HEK293 (cell line): ENCODE measurements around the gene TTLL9.

ENCODE experiments used
- CTCF ChIA-PET: fragments of 350-600 bp; formaldehyde crosslinking; extraction: SDS; loops from one replicate; lab custom pipeline; 2021; ENCODE audit warnings: antibody characterized with exemption; lab: Yijun Ruan, JAX
- POLR2A ChIA-PET: fragments of 300-600 bp; formaldehyde crosslinking; extraction: SDS; loops from one replicate; lab custom pipeline; 2020; ENCODE audit warnings: antibody characterized with exemption, inconsistent platforms; lab: Yijun Ruan, JAX
- H3K27ac ChIP-seq: fragments of 200-500 bp; sonication (Bioruptor generic); 2 replicates; pipeline ENCODE4 v1.5.1; 2014; ENCODE audit warnings: low read depth, low read length, control low read depth, inconsistent platforms; ENCODE audit errors: extremely low read depth
- H3K36me3 ChIP-seq, 2 experiments: fragments of 200-500 bp in 1 of 2; sonication (Bioruptor generic) in 1 of 2; 1 replicate in 1 of 2; 2 replicates in 1 of 2; pipeline ENCODE4 v1.5.1; 2014 to 2017; ENCODE audit warnings: inconsistent platforms in 2 of 2, low read length in 2 of 2; ENCODE audit not compliant: control insufficient read depth in 2 of 2, insufficient read depth in 1 of 2
- H3K4me1 ChIP-seq: fragments of 200-500 bp; sonication (Bioruptor generic); 2 replicates; pipeline ENCODE4 v1.5.1; 2014; ENCODE audit warnings: mild to moderate bottlenecking, low read length, inconsistent platforms; ENCODE audit not compliant: control insufficient read depth, insufficient read depth
- H3K4me3 ChIP-seq: 2 replicates; pipeline ENCODE4 v1.5.1; 2011; ENCODE audit warnings: low read depth, mild to moderate bottlenecking, control low read depth, low read length, moderate library complexity
- H3K9me3 ChIP-seq: fragments of 200-500 bp; sonication (Bioruptor generic); 2 replicates; pipeline ENCODE4 v1.5.1; 2014; ENCODE audit warnings: low read depth, low read length, inconsistent platforms; ENCODE audit not compliant: control insufficient read depth, insufficient read depth
- SCRT1 ChIP-seq: fragments of 450-650 bp; formaldehyde crosslinking; IDR thresholded peaks from 2 replicates; pipeline ENCODE4 v1.5.1; 2016; ENCODE audit warnings: missing biosample characterization, missing genetic modification characterization, borderline replicate concordance
- SETDB1 ChIP-seq: IDR thresholded peaks from one replicate; pipeline ENCODE4 v1.6.1; 2017; ENCODE audit warnings: mild to moderate bottlenecking, low read length, moderate library complexity, mixed read lengths; ENCODE audit not compliant: insufficient read length
- SP7 ChIP-seq: fragments of 450-650 bp; formaldehyde crosslinking; IDR thresholded peaks from 2 replicates; pipeline ENCODE4 v1.5.1; 2016; ENCODE audit warnings: missing biosample characterization, missing genetic modification characterization
- ZBTB48 ChIP-seq: fragments of 450-650 bp; formaldehyde crosslinking; IDR thresholded peaks from 2 replicates; pipeline ENCODE4 v1.5.1; 2016; ENCODE audit warnings: missing biosample characterization, missing genetic modification characterization
- ZNF132 ChIP-seq: fragments of 450-650 bp; formaldehyde crosslinking; IDR thresholded peaks from 2 replicates; pipeline ENCODE4 v1.5.1; 2017; ENCODE audit warnings: missing biosample characterization, missing genetic modification characterization, borderline replicate concordance
- ZNF138 ChIP-seq: fragments of 450-650 bp; formaldehyde crosslinking; IDR thresholded peaks from 2 replicates; pipeline ENCODE4 v1.5.1; 2016; ENCODE audit warnings: missing biosample characterization, missing genetic modification characterization, borderline replicate concordance
- ZNF157 ChIP-seq: fragments of 450-650 bp; formaldehyde crosslinking; IDR thresholded peaks from 2 replicates; pipeline ENCODE4 v1.5.1; 2016; ENCODE audit warnings: missing biosample characterization, missing genetic modification characterization
- ZNF521 ChIP-seq: fragments of 450-650 bp; formaldehyde crosslinking; IDR thresholded peaks from 2 replicates; pipeline ENCODE4 v1.5.1; 2017; ENCODE audit warnings: missing biosample characterization, mild to moderate bottlenecking, missing genetic modification characterization
- ZNF529 ChIP-seq: fragments of 450-650 bp; formaldehyde crosslinking; IDR thresholded peaks from 2 replicates; pipeline ENCODE4 v1.5.1; 2017; ENCODE audit warnings: missing genetic modification characterization, missing biosample characterization; ENCODE audit not compliant: insufficient replicate concordance
- ZNF561 ChIP-seq: fragments of 450-650 bp; IDR thresholded peaks from 2 replicates; pipeline ENCODE4 v1.5.1; 2018; ENCODE audit warnings: missing biosample characterization, missing genetic modification characterization, borderline replicate concordance
- ZNF621 ChIP-seq: fragments of 450-650 bp; formaldehyde crosslinking; IDR thresholded peaks from 2 replicates; pipeline ENCODE4 v1.5.1; 2017; ENCODE audit warnings: missing biosample characterization, missing genetic modification characterization
- ZNF707 ChIP-seq: fragments of 450-650 bp; formaldehyde crosslinking; IDR thresholded peaks from 2 replicates; pipeline ENCODE4 v1.5.1; 2016; ENCODE audit warnings: missing biosample characterization, missing genetic modification characterization
- ZNF768 ChIP-seq: fragments of 450-650 bp; formaldehyde crosslinking; IDR thresholded peaks from 2 replicates; pipeline ENCODE4 v1.5.1; 2018; ENCODE audit warnings: missing biosample characterization, mild to moderate bottlenecking, missing genetic modification characterization
- ZNF785 ChIP-seq: fragments of 450-650 bp; formaldehyde crosslinking; IDR thresholded peaks from 2 replicates; pipeline ENCODE4 v1.5.1; 2016; ENCODE audit warnings: missing biosample characterization, missing genetic modification characterization
- ZNF792 ChIP-seq: fragments of 450-650 bp; formaldehyde crosslinking; IDR thresholded peaks from 2 replicates; pipeline ENCODE4 v1.5.1; 2016; ENCODE audit warnings: missing biosample characterization, missing genetic modification characterization
- TF ChIP-seq, protein P1 (sequence below): fragments of 450-650 bp; formaldehyde crosslinking; IDR thresholded peaks from 2 replicates; pipeline ENCODE4 v1.5.1; 2017; ENCODE audit warnings: missing biosample characterization, missing genetic modification characterization
- TF ChIP-seq, protein P2 (sequence below): fragments of 450-650 bp; formaldehyde crosslinking; IDR thresholded peaks from 2 replicates; pipeline ENCODE4 v1.5.0; 2017; ENCODE audit warnings: missing biosample characterization, missing genetic modification characterization, borderline replicate concordance
- TF ChIP-seq, protein P3 (sequence below): fragments of 450-650 bp; formaldehyde crosslinking; IDR thresholded peaks from 2 replicates; pipeline ENCODE4 v1.5.1; 2016; ENCODE audit warnings: missing biosample characterization, missing genetic modification characterization

The TTLL9 gene

DNA sequence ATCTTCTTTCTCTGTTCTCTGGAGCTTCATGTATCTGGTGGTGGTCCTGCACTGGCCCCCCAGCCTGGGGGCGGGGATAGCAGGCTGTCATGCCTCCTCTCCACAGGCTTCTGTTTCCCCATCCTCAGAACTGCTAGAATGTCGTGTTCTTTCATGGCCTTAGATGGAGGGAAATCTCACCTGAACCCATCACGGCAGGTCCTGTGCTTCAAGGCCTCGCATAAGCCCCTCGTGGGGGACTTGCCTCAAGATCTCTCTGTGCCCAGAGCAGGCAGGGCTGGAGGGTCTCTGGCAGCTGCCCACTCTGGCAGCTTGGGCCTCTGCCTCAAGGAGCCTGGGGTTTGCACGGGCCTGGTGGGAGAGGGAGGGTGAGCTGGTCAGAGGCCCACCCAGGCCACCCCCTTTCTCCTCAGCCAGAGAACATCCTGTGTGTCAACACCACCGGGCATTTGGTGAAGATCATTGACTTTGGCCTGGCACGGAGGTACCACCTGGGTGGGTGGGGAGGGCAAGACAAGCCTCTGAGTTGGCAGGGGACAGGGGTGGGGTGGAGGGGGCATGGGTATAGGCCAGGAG lies 39.9 kb upstream of the TTLL9 start (continued):
- TF ChIP-seq, protein P1, sequence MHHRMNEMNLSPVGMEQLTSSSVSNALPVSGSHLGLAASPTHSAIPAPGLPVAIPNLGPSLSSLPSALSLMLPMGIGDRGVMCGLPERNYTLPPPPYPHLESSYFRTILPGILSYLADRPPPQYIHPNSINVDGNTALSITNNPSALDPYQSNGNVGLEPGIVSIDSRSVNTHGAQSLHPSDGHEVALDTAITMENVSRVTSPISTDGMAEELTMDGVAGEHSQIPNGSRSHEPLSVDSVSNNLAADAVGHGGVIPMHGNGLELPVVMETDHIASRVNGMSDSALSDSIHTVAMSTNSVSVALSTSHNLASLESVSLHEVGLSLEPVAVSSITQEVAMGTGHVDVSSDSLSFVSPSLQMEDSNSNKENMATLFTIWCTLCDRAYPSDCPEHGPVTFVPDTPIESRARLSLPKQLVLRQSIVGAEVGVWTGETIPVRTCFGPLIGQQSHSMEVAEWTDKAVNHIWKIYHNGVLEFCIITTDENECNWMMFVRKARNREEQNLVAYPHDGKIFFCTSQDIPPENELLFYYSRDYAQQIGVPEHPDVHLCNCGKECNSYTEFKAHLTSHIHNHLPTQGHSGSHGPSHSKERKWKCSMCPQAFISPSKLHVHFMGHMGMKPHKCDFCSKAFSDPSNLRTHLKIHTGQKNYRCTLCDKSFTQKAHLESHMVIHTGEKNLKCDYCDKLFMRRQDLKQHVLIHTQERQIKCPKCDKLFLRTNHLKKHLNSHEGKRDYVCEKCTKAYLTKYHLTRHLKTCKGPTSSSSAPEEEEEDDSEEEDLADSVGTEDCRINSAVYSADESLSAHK: no peak

DNA sequence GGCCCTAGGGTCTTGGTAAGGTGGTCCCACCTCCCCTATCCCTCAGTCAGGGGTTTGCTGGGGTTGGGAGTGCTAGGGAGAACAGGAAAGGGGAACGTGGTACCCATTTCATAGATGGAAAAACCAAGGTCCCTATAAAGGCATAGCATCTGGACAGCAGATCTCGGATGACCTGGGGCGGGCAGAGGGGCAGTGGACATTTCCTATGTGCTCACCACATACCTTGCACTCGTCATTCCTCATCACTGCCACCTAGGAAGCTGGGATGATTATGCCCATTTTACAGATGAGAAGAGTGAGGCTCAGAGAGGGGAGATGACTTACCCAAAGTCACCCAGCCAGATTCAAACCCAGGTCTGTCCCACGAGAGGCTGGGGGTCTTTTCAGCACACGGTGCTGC lies 39.2 kb upstream of the TTLL9 start:
- ChIA-PET CTCF (interaction anchor here (0.6 to 1.7 kb wide), 5 partner anchors 8 to 227 kb away, joined by 3 to 9 read pairs (median 3); no protein-coding TSS in a partner anchor), POLR2A (no interaction called here)
- no peaks in the 10 kb centered on the region for H3K4me1 ChIP-seq
- no peak overlapping the region for H3K4me3 ChIP-seq
- H3K36me3 ChIP-seq: no peaks in the 10 kb centered on the region
- H3K9me3 ChIP-seq: no peaks in the 10 kb centered on the region
- TF ChIP-seq, protein P2, sequence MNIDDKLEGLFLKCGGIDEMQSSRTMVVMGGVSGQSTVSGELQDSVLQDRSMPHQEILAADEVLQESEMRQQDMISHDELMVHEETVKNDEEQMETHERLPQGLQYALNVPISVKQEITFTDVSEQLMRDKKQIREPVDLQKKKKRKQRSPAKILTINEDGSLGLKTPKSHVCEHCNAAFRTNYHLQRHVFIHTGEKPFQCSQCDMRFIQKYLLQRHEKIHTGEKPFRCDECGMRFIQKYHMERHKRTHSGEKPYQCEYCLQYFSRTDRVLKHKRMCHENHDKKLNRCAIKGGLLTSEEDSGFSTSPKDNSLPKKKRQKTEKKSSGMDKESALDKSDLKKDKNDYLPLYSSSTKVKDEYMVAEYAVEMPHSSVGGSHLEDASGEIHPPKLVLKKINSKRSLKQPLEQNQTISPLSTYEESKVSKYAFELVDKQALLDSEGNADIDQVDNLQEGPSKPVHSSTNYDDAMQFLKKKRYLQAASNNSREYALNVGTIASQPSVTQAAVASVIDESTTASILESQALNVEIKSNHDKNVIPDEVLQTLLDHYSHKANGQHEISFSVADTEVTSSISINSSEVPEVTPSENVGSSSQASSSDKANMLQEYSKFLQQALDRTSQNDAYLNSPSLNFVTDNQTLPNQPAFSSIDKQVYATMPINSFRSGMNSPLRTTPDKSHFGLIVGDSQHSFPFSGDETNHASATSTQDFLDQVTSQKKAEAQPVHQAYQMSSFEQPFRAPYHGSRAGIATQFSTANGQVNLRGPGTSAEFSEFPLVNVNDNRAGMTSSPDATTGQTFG: no peak
- TF ChIP-seq ZNF768 (tag by site-specific recombination) (no peak), ZNF561 (tag by site-specific recombination) (no peak), SP7 (no peak), ZNF621 (tag by site-specific recombination) (no peak), ZNF785 (tag by site-specific recombination) (no peak), SETDB1 (no peak), ZNF138 (tag by site-specific recombination) (no peak), SCRT1 (tag by site-specific recombination) (no peak), ZNF132 (no peak), ZNF529 (tag by site-specific recombination) (no peak)
- TF ChIP-seq, protein P3, sequence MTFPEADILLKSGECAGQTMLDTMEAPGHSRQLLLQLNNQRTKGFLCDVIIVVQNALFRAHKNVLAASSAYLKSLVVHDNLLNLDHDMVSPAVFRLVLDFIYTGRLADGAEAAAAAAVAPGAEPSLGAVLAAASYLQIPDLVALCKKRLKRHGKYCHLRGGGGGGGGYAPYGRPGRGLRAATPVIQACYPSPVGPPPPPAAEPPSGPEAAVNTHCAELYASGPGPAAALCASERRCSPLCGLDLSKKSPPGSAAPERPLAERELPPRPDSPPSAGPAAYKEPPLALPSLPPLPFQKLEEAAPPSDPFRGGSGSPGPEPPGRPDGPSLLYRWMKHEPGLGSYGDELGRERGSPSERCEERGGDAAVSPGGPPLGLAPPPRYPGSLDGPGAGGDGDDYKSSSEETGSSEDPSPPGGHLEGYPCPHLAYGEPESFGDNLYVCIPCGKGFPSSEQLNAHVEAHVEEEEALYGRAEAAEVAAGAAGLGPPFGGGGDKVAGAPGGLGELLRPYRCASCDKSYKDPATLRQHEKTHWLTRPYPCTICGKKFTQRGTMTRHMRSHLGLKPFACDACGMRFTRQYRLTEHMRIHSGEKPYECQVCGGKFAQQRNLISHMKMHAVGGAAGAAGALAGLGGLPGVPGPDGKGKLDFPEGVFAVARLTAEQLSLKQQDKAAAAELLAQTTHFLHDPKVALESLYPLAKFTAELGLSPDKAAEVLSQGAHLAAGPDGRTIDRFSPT (tag by site-specific recombination): no peak
- H3K27ac ChIP-seq: no peak overlapping the region

DNA sequence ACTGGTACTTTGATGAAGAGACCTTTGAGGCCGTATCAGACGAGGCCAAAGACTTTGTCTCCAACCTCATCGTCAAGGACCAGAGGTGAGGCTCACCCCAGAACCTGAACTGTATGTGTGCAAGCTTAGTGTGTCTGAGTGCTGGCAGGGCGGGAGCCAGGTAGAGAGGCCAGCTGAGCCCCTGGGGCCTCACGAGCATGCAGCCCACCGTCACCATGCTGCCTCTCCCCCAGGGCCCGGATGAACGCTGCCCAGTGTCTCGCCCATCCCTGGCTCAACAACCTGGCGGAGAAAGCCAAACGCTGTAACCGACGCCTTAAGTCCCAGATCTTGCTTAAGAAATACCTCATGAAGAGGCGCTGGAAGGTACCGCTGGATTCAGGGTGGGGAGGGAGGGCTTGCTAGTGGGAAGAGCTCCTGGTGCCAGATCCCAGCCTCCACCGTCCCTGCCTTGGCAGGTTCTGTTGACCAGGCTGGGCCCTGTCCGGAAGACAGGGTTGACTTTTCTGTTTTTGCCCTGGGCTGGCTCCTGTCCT lies 38.6 kb upstream of the TTLL9 start:
- Histone ChIP-seq H3K36me3 (no peaks in the 10 kb centered on the region), H3K4me1 (no peaks in the 10 kb centered on the region)
- POLR2A ChIA-PET: no interaction called here
- TF ChIP-seq ZNF792 (no peak), ZNF521 (tag by site-specific recombination) (no peak), ZNF768 (tag by site-specific recombination) (no peak), ZBTB48 (no peak), ZNF157 (tag by site-specific recombination) (no peak), ZNF707 (tag by site-specific recombination) (no peak)
- TF ChIP-seq, protein P3 (tag by site-specific recombination): no peak
- TF ChIP-seq, all 188 proteins: peak for 0
- Histone ChIP-seq H3K27ac (no peak overlapping the region), H3K4me3 (no peak overlapping the region), H3K9me3 (no peaks in the 10 kb centered on the region)
- CTCF ChIA-PET: interaction anchor here (0.6 to 8.4 kb wide), 4 partner anchors 8 to 15 kb away, joined by 3 to 87 read pairs (median 38); partner anchors contain the start of gene FOXS1
